ENCODE data around the gene KYNU. TPM values are rescaled to one million over a fixed set of nuclear protein-coding genes. Genes with fewer than 3 reads are reported as not detected.
A peak's percentile ranks its signal among the peaks of the same experiment; 100 is the strongest.

The KYNU gene
- total and polyA plus RNA-seq, 10 of the 15 experiments (the other 5 are each of a cell fraction or from before 2014, with no cell fraction given) = 31.3 to 101 (median 38.3) TPM

DNA sequence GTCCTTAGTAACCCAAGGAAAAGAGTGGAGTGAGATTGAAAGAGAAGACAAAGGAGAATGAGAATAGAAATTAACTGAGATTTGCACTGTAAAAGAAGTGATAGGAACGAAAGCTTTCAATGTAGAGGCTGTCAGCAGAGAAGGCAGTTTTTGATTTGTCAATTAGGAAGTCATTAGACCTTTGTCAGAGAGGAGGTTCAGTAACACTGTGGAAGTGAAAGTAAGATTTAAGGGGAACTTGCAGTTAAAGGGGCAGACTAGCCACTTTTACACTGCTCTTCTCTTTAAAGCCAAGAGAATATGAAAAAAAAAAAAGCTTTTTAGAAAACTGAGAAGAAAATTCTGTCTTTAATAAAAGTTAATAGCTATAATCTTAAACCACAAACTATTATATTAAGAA is 11.5 kb upstream of the KYNU start:
- Histone ChIP-seq H3K27ac (ENCODE audit: control insufficient read depth, insufficient read depth) (peak overlapping the region; percentile 83), H3K4me3 (peak overlapping the region; percentile 53), H3K9me3 (replicated peaks; ENCODE audit: control insufficient read depth, insufficient read depth, low read length) (peaks cover 2% of the 10 kb centered on the region; the same call in 2 of the 3 replicates), H3K27me3 (replicated peaks in 1 of 2; ENCODE audit: control insufficient read depth in 2 of 2, insufficient read depth in 2 of 2, low read length in 1 of 2) (no peaks in the 10 kb centered on the region), H3K36me3 (ENCODE audit: control insufficient read depth in 2 of 2, insufficient read depth in 2 of 2, low read length in 1 of 2) (no peaks in the 10 kb centered on the region), H3K4me2 (ENCODE audit: control insufficient read depth, insufficient read depth) (peak overlapping the region; percentile 70), H3K9ac (ENCODE audit: control insufficient read depth, insufficient read depth, low read length) (peak overlapping the region; percentile 65), H2AFZ (ENCODE audit: control insufficient read depth, low read depth, low read length) (peak overlapping the region; percentile 95), H3K79me2 (ENCODE audit: control insufficient read depth, insufficient read depth, low read length) (no peaks in the 10 kb centered on the region), H4K20me1 (ENCODE audit: control insufficient read depth, insufficient read depth) (no peaks in the 10 kb centered on the region), H3K4me1 (ENCODE audit: control insufficient read depth, insufficient read depth, low read length) (peaks cover 19% of the 10 kb centered on the region)
- FAIRE-seq (peak; percentile 75), DNase-seq (ENCODE audit: low read depth, low spot score) (no peak), ATAC-seq (peak; percentile 94)
- ChIA-PET POLR2A (interaction anchor here (0.8 to 2.2 kb wide), 9 partner anchors 9 to 49 kb away, joined by 3 to 9 read pairs (median 5); partner anchors contain the start of gene KYNU), RAD21 (ENCODE audit: unreplicated experiment) (interaction anchor here (0.7 to 4.6 kb wide), 12 partner anchors 10 to 1469 kb away, joined by 3 to 48 read pairs (median 4); partner anchors contain the start of gene KYNU), CTCF (interaction anchor here (0.6 to 3.9 kb wide), 9 partner anchors 11 to 464 kb away, joined by 3 to 46 read pairs (median 3); partner anchors contain the start of gene KYNU), SMC1A (ENCODE audit: uncharacterized antibody, unreplicated experiment) (interaction anchor here (0.6 to 4.6 kb wide), 14 partner anchors 10 to 147 kb away, joined by 3 to 32 read pairs (median 4); no protein-coding TSS in a partner anchor)
- WGBS (ENCODE audit: insufficient coverage, insufficient replicate concordance, low lambda C conversion rate, missing lambda C conversion rate) = 0% methylated on average over 1 of the region's 1 CpG
- intact Hi-C loops (cut with micrococcal nuclease; ENCODE audit: unreplicated experiment) = loop anchor here (1.0 kb wide), 1 partner anchor 48 kb away; no protein-coding TSS in a partner anchor
- BruUV-seq (replicated peaks) = no TSS peak
- in situ Hi-C loops (cut with MboI) = no loop called here
- no peak for TF ChIP-seq SIX5 (IDR thresholded peaks at IDR 0.05; ENCODE audit: low read depth, low read length, severe bottlenecking)
- TF ChIP-seq JUNB (IDR thresholded peaks at IDR 0.05) = no peak
- TF ChIP-seq SUPT20H (IDR thresholded peaks at IDR 0.05; ENCODE audit: borderline replicate concordance, control insufficient read depth, low read depth, low read length) = no peak
- TF ChIP-seq NR2F1 (conservative IDR thresholded peaks at IDR 0.05) = no peak
- TF ChIP-seq JUND (IDR thresholded peaks at IDR 0.05; ENCODE audit: low read depth, low read length) = no peak
- TF ChIP-seq, protein P1, sequence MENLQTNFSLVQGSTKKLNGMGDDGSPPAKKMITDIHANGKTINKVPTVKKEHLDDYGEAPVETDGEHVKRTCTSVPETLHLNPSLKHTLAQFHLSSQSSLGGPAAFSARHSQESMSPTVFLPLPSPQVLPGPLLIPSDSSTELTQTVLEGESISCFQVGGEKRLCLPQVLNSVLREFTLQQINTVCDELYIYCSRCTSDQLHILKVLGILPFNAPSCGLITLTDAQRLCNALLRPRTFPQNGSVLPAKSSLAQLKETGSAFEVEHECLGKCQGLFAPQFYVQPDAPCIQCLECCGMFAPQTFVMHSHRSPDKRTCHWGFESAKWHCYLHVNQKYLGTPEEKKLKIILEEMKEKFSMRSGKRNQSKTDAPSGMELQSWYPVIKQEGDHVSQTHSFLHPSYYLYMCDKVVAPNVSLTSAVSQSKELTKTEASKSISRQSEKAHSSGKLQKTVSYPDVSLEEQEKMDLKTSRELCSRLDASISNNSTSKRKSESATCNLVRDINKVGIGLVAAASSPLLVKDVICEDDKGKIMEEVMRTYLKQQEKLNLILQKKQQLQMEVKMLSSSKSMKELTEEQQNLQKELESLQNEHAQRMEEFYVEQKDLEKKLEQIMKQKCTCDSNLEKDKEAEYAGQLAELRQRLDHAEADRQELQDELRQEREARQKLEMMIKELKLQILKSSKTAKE (IDR thresholded peaks at IDR 0.05; ENCODE audit: low read depth, poor library complexity, severe bottlenecking) = no peak
- TF ChIP-seq, protein P2, sequence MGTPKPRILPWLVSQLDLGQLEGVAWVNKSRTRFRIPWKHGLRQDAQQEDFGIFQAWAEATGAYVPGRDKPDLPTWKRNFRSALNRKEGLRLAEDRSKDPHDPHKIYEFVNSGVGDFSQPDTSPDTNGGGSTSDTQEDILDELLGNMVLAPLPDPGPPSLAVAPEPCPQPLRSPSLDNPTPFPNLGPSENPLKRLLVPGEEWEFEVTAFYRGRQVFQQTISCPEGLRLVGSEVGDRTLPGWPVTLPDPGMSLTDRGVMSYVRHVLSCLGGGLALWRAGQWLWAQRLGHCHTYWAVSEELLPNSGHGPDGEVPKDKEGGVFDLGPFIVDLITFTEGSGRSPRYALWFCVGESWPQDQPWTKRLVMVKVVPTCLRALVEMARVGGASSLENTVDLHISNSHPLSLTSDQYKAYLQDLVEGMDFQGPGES (IDR thresholded peaks at IDR 0.05) = no peak
- TF ChIP-seq MTA2 (IDR thresholded peaks at IDR 0.05; ENCODE audit: low read depth) = peak; percentile 77; the same call in 1 of the 2 replicates
- no peak for TF ChIP-seq TCF7 (IDR thresholded peaks at IDR 0.05; ENCODE audit: borderline replicate concordance)
- TF ChIP-seq, protein P3, sequence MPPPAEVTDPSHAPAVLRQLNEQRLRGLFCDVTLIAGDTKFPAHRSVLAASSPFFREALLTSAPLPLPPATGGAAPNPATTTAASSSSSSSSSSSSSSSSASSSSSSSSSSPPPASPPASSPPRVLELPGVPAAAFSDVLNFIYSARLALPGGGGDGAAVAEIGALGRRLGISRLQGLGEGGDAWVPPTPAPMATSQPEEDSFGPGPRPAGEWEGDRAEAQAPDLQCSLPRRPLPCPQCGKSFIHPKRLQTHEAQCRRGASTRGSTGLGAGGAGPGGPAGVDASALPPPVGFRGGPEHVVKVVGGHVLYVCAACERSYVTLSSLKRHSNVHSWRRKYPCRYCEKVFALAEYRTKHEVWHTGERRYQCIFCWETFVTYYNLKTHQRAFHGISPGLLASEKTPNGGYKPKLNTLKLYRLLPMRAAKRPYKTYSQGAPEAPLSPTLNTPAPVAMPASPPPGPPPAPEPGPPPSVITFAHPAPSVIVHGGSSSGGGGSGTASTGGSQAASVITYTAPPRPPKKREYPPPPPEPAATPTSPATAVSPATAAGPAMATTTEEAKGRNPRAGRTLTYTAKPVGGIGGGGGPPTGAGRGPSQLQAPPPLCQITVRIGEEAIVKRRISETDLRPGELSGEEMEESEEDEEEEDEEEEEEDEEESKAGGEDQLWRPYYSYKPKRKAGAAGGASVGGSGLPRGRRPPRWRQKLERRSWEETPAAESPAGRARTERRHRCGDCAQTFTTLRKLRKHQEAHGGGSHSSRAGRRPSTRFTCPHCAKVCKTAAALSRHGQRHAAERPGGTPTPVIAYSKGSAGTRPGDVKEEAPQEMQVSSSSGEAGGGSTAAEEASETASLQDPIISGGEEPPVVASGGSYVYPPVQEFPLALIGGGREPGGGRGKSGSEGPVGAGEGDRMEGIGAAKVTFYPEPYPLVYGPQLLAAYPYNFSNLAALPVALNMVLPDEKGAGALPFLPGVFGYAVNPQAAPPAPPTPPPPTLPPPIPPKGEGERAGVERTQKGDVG (CRISPR knock-in tag; IDR thresholded peaks at IDR 0.05) = no peak
- TF ChIP-seq NBN (IDR thresholded peaks at IDR 0.05) = 0 out of 2 replicates have a peak, but pooled peaks have one; percentile 67
- no peak for TF ChIP-seq DPF2 (IDR thresholded peaks at IDR 0.05)
- TF ChIP-seq MXI1 (IDR thresholded peaks at IDR 0.05; ENCODE audit: low read depth, low read length) = no peak
- TF ChIP-seq, protein P4, sequence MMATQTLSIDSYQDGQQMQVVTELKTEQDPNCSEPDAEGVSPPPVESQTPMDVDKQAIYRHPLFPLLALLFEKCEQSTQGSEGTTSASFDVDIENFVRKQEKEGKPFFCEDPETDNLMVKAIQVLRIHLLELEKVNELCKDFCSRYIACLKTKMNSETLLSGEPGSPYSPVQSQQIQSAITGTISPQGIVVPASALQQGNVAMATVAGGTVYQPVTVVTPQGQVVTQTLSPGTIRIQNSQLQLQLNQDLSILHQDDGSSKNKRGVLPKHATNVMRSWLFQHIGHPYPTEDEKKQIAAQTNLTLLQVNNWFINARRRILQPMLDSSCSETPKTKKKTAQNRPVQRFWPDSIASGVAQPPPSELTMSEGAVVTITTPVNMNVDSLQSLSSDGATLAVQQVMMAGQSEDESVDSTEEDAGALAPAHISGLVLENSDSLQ (IDR thresholded peaks at IDR 0.05) = peak; percentile 93
- peak; percentile 78 for TF ChIP-seq SPI1 (IDR thresholded peaks at IDR 0.05; ENCODE audit: borderline replicate concordance, insufficient read depth, low read depth, low read length)
